UCSD-AML1 (cell line): Measurements from ENCODE around the gene PKHD1.

ENCODE experiments used
- DNase-seq: peaks from one replicate; lab custom pipeline; 2025; ENCODE audit not compliant: unreplicated experiment; lab: John Stamatoyannopoulos, UW

Gene PKHD1

GRCh38 chr6:51633424-51633823 lies 454.0 kb downstream of the PKHD1 start:
- no peak for DNase-seq

GRCh38 chr6:51630011-51630410 lies 457.4 kb downstream of the PKHD1 start:
- DNase-seq: no peak

GRCh38 chr6:51626391-51626790 lies 461.0 kb downstream of the PKHD1 start:
- DNase-seq: no peak

- DNase-seq: no peak
Observed at GRCh38 chr6:51625566-51625965, 461.8 kb downstream of the PKHD1 start.

GRCh38 chr6:51620971-51621370 lies 466.4 kb downstream of the PKHD1 start:
- no peak for DNase-seq

- DNase-seq: no peak
Observed at GRCh38 chr6:51619042-51619799, 468.2 kb downstream of the PKHD1 start.

- no peak for DNase-seq
Observed at GRCh38 chr6:51618563-51618962, 468.9 kb downstream of the PKHD1 start.

- DNase-seq: no peak
Observed at GRCh38 chr6:51617751-51618150, 469.7 kb downstream of the PKHD1 start.

GRCh38 chr6:51616243-51616642 lies 471.2 kb downstream of the PKHD1 start:
- no peak for DNase-seq

GRCh38 chr6:51614725-51615124 lies 472.7 kb downstream of the PKHD1 start:
- DNase-seq: no peak

GRCh38 chr6:51613558-51613957 lies 473.9 kb downstream of the PKHD1 start:
- no peak for DNase-seq

GRCh38 chr6:51608932-51609331 lies 478.5 kb downstream of the PKHD1 start:
- DNase-seq: no peak

- DNase-seq: no peak
Observed at GRCh38 chr6:51608383-51608782, 479.0 kb downstream of the PKHD1 start.

- DNase-seq: no peak
Observed at GRCh38 chr6:51600514-51600913, 486.9 kb downstream of the PKHD1 start.

GRCh38 chr6:51598171-51598570 lies 489.2 kb downstream of the PKHD1 start:
- DNase-seq: no peak

GRCh38 chr6:51594981-51595380 lies 492.4 kb downstream of the PKHD1 start:
- DNase-seq: no peak

- DNase-seq: no peak
Observed at GRCh38 chr6:51585264-51585663, 502.1 kb downstream of the PKHD1 start.

GRCh38 chr6:51584163-51584562 lies 503.2 kb downstream of the PKHD1 start:
- DNase-seq: no peak

GRCh38 chr6:51578994-51579393 lies 508.4 kb downstream of the PKHD1 start:
- DNase-seq: no peak

GRCh38 chr6:51578362-51578761 lies 509.1 kb downstream of the PKHD1 start:
- no peak for DNase-seq

GRCh38 chr6:51574040-51574439 lies 513.4 kb downstream of the PKHD1 start:
- DNase-seq: no peak

GRCh38 chr6:51571168-51571567 lies 516.2 kb downstream of the PKHD1 start:
- DNase-seq: no peak
